ACC112 (cell line): ENCODE results near the gene DNAAF1.

Experiments used
- H2AFZ ChIP-seq: fragments of 200-600 bp; sonication (generic); one replicate; pipeline ENCODE4 v1.6.0; 2017; ENCODE audit warnings: antibody characterized with exemption, low read length; ENCODE audit not compliant: unreplicated experiment
- H3K27ac ChIP-seq: fragments of 200-600 bp; sonication (generic); 2 replicates; pipeline ENCODE4 v1.5.1; 2014; ENCODE audit warnings: low read depth, mild to moderate bottlenecking, antibody characterized with exemption, low read length, moderate library complexity
- H3K27me3 ChIP-seq: fragments of 200-600 bp; sonication (generic); 2 replicates; pipeline ENCODE4 v1.6.1; 2014; ENCODE audit warnings: mild to moderate bottlenecking, antibody characterized with exemption, low read length, moderate library complexity, mixed read lengths; ENCODE audit not compliant: insufficient read depth
- H3K36me3 ChIP-seq: fragments of 200-600 bp; sonication (generic); 2 replicates; pipeline ENCODE4 v1.6.1; 2016; ENCODE audit warnings: mild to moderate bottlenecking, antibody characterized with exemption, low read length, moderate library complexity, mixed read lengths; ENCODE audit not compliant: insufficient read depth
- H3K4me1 ChIP-seq: fragments of 200-600 bp; sonication (generic); one replicate; pipeline ENCODE4 v1.6.1; 2016; ENCODE audit warnings: low read length, mixed read lengths; ENCODE audit not compliant: insufficient read depth, unreplicated experiment, control insufficient read depth
- H3K4me3 ChIP-seq: fragments of 200-600 bp; sonication (generic); 2 replicates; pipeline ENCODE4 v1.5.1; 2014; ENCODE audit warnings: mild to moderate bottlenecking, low read depth, low read length
- H3K79me2 ChIP-seq: fragments of 200-600 bp; sonication (generic); one replicate; pipeline ENCODE4 v1.6.0; 2016; ENCODE audit warnings: low read length; ENCODE audit not compliant: control insufficient read depth, unreplicated experiment, insufficient read depth

Gene DNAAF1

DNA sequence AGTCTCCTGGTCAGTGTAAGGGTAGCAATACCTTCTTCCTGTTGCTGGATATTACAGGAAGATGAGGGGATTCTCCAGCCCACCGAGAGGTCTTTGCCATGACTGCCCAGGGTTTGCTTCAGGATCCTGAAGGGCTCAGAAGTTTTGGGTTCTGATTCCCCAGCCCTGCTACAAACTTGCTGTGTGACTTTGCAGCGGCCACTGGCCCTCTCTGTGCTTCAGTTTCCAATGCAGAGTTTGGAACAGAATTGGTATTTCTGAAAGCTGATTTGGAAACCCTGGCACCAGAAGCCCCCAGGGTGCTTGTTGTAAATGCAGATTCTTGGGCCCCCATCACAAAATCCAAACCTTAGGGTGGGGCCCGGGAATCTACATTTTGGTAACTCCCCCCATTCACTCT, 80.0 kb downstream of the DNAAF1 start:
- H3K27me3 ChIP-seq, result no peaks in the 10 kb centered on the region
- no peak overlapping the region for H2AFZ ChIP-seq
- H3K4me3 ChIP-seq, result no peak overlapping the region
- H3K4me1 ChIP-seq, result peaks cover 26% of the 10 kb centered on the region
- no peak overlapping the region for H3K27ac ChIP-seq
- no peaks in the 10 kb centered on the region for H3K36me3 ChIP-seq
- no peaks in the 10 kb centered on the region for H3K79me2 ChIP-seq

DNA sequence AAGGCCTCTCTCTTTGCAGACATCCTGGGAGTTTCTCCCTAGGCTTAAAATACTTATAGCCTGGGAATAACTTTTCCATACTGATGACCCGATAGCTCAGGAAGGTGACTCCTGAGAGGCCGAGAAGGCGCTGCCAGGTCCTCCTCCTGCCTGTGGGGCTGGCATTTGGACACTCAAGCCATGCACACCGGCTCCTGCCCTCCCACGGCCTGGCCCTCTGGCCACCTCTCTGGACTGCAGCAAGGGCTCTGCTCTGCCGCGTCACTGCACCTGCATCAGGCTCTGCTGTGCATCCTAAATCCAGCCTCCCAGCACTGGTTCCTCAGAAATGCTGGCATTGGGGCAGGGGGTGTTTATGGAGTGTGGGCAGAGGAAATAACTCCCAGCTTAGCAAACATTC, 80.5 kb downstream of the DNAAF1 start:
- Histone ChIP-seq H3K79me2 (no peaks in the 10 kb centered on the region), H3K4me3 (no peak overlapping the region), H3K4me1 (peaks cover 26% of the 10 kb centered on the region), H3K27me3 (no peaks in the 10 kb centered on the region), H3K36me3 (no peaks in the 10 kb centered on the region), H3K27ac (no peak overlapping the region), H2AFZ (no peak overlapping the region)

- Histone ChIP-seq H3K4me3 (no peak overlapping the region), H2AFZ (no peak overlapping the region), H3K4me1 (peaks cover 26% of the 10 kb centered on the region), H3K79me2 (no peaks in the 10 kb centered on the region), H3K27ac (no peak overlapping the region), H3K27me3 (no peaks in the 10 kb centered on the region), H3K36me3 (no peaks in the 10 kb centered on the region)
Measured at GRCh38 chr16:84226026-84226425, 80.9 kb downstream of the DNAAF1 start.
